GM15510 (cell line): ENCODE measurements around the gene AR.

Source experiments
- POLR2A ChIP-seq: IDR thresholded peaks from 3 replicates; pipeline ENCODE4 v1.6.1; 2011; ENCODE audit warnings: borderline replicate concordance; ENCODE audit not compliant: insufficient read length; ENCODE audit errors: extremely low read depth

AR gene

GRCh38 chrX:67543818-67544217 is at the start of gene AR:
TSS of gene AR (plus strand) at chrX:67544021. CDS start at chrX:67545147, 1,126 bp downstream.
- TF ChIP-seq POLR2A: no peak

- no peak for TF ChIP-seq POLR2A
These were observed 43.2 kb upstream of the AR start for GRCh38 chrX:67500617-67501016.

- no peak for TF ChIP-seq POLR2A
These were observed 40.8 kb upstream of the AR start for GRCh38 chrX:67503004-67503403.

- no peak for TF ChIP-seq POLR2A
These were observed 40.4 kb upstream of the AR start for GRCh38 chrX:67503453-67503852.

- TF ChIP-seq POLR2A: no peak
These were observed 23.1 kb upstream of the AR start for GRCh38 chrX:67520671-67521070.

- TF ChIP-seq POLR2A: no peak
These were observed 20.7 kb upstream of the AR start for GRCh38 chrX:67523002-67523681.

- TF ChIP-seq POLR2A: no peak
These were observed 19.9 kb upstream of the AR start for GRCh38 chrX:67523932-67524331.

- TF ChIP-seq POLR2A: no peak
These were observed 19.4 kb upstream of the AR start for GRCh38 chrX:67524428-67524827.

GRCh38 chrX:67524950-67525691 is 18.7 kb upstream of the AR start:
- no peak for TF ChIP-seq POLR2A

- TF ChIP-seq POLR2A: no peak
These were observed 7.3 kb upstream of the AR start for GRCh38 chrX:67536564-67536963.

GRCh38 chrX:67538383-67538782 is 5.4 kb upstream of the AR start:
- TF ChIP-seq POLR2A: no peak

- TF ChIP-seq POLR2A: no peak
These were observed 637 bp downstream of the AR start for GRCh38 chrX:67544281-67545035.

GRCh38 chrX:67545036-67545821 is 1.4 kb downstream of the AR start:
- TF ChIP-seq POLR2A: no peak

- no peak for TF ChIP-seq POLR2A
These were observed 2.2 kb downstream of the AR start for GRCh38 chrX:67545893-67546495.
